Vagina (tissue), 2 donors: ENCODE data around the gene LY6G5C.

Source experiments
- POLR2AphosphoS5 ChIP-seq, 2 donors: sonication (generic); formaldehyde crosslinking; IDR thresholded peaks; one replicate each; pipeline ENCODE4 v1.9.0; 2017; ENCODE audit warnings: antibody characterized with exemption in 2 of 2, mild to moderate bottlenecking in 2 of 2, low read depth in 1 of 2; ENCODE audit not compliant: insufficient read depth in 1 of 2
- TF ChIP-seq, protein P1 (sequence below), 3 experiments: fragments of 450-650 bp in 2 of 3; fragments of 200-600 bp in 1 of 3; sonication (generic) in 1 of 3; IDR thresholded peaks; one replicate each; pipeline ENCODE4 v1.5.1; 2017 to 2019; ENCODE audit warnings: antibody characterized with exemption in 3 of 3, mild to moderate bottlenecking in 2 of 3, moderate library complexity in 2 of 3

GRCh38 chr6:31658158-31658688 is 22.6 kb downstream of the LY6G5C start:
- TF ChIP-seq, protein P1, sequence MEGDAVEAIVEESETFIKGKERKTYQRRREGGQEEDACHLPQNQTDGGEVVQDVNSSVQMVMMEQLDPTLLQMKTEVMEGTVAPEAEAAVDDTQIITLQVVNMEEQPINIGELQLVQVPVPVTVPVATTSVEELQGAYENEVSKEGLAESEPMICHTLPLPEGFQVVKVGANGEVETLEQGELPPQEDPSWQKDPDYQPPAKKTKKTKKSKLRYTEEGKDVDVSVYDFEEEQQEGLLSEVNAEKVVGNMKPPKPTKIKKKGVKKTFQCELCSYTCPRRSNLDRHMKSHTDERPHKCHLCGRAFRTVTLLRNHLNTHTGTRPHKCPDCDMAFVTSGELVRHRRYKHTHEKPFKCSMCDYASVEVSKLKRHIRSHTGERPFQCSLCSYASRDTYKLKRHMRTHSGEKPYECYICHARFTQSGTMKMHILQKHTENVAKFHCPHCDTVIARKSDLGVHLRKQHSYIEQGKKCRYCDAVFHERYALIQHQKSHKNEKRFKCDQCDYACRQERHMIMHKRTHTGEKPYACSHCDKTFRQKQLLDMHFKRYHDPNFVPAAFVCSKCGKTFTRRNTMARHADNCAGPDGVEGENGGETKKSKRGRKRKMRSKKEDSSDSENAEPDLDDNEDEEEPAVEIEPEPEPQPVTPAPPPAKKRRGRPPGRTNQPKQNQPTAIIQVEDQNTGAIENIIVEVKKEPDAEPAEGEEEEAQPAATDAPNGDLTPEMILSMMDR (IDR thresholded peaks at IDR 0.05) = no peak
- no peak for TF ChIP-seq POLR2AphosphoS5 (IDR thresholded peaks at IDR 0.05; ENCODE audit: insufficient read depth in 1 of 2, low read depth in 1 of 2)
